Stomach (tissue), 4 donors: ENCODE results near the gene TRIM46.

Experiments used
- CTCF ChIP-seq, 7 experiments: fragments of 450-650 bp in 4 of 7; fragments of 200-600 bp in 3 of 7; sonication (generic) in 3 of 7; IDR thresholded peaks; one replicate each; pipeline ENCODE4 v1.5.1; 2016 to 2019; ENCODE audit warnings: antibody characterized with exemption in 7 of 7, control low read depth in 2 of 7, mild to moderate bottlenecking in 1 of 7
- POLR2A ChIP-seq, 4 donors: fragments of 450-650 bp; IDR thresholded peaks; one replicate each; pipeline ENCODE4 v1.6.1; 2016; ENCODE audit warnings: antibody characterized with exemption in 4 of 4, control low read depth in 2 of 4, mild to moderate bottlenecking in 1 of 4, moderate library complexity in 1 of 4
- POLR2AphosphoS5 ChIP-seq, 3 donors: sonication (generic); formaldehyde crosslinking; IDR thresholded peaks; one replicate each; pipeline ENCODE4 v1.6.1; 2016; ENCODE audit warnings: antibody characterized with exemption in 3 of 3

- no peak for TF ChIP-seq CTCF (IDR thresholded peaks at IDR 0.05)
- TF ChIP-seq POLR2A (IDR thresholded peaks at IDR 0.05): no peak
- peak in 2 of 3 donors; percentile 23 to 30 for TF ChIP-seq POLR2AphosphoS5 (IDR thresholded peaks at IDR 0.05)
Measured at GRCh38 chr1:155187456-155187891, 13.8 kb downstream of the TRIM46 start.
